K562 (cell line): ENCODE results near the gene MADD. TPM values are rescaled to one million over a fixed set of nuclear protein-coding genes. Genes with fewer than 3 reads are reported as not detected.

Experiments
- ARID2 ChIP-seq: fragments of 450-650 bp; IDR thresholded peaks from 2 replicates; pipeline ENCODE4 v1.6.1; 2017; ENCODE audit warnings: antibody characterized with exemption, mild to moderate bottlenecking
- BRD9 ChIP-seq: fragments of 450-650 bp; IDR thresholded peaks from 2 replicates; pipeline ENCODE4 v1.6.1; 2018; ENCODE audit warnings: low read depth; ENCODE audit not compliant: partially characterized antibody
- HNRNPH1 ChIP-seq: fragments of 200-400 bp; formaldehyde crosslinking; optimal IDR thresholded peaks from 2 replicates; pipeline ENCODE3; 2017; ENCODE audit warnings: low read depth, mild to moderate bottlenecking, low read length, moderate library complexity
- KLF13 ChIP-seq: fragments of 450-650 bp; IDR thresholded peaks from 2 replicates; pipeline ENCODE4 v1.6.1; 2016; ENCODE audit warnings: missing genetic modification characterization, low read depth, mild to moderate bottlenecking, missing compliant biosample characterization, moderate library complexity, borderline replicate concordance
- NCOA4 ChIP-seq: fragments of 450-650 bp; IDR thresholded peaks from 2 replicates; pipeline ENCODE4 v1.6.1; 2018; ENCODE audit warnings: mild to moderate bottlenecking; ENCODE audit not compliant: partially characterized antibody
- PHB2 ChIP-seq: fragments of 450-650 bp; IDR thresholded peaks from 2 replicates; pipeline ENCODE4 v1.6.1; 2017; ENCODE audit warnings: low read depth
- polyA plus RNA-seq, 8 experiments: library from polyadenylated mRNA; depleted of rRNA in 4 of 8; stranded (reverse) in 5 of 8; unstranded in 3 of 8; fragments of >200 nt; fragmentation: Nextera tagmentation in 2 of 8; fragmentation: Illumina TruSeq in 1 of 8; extraction: Ambion mirVana in 2 of 8; extraction: Trizol in 1 of 8; gene quantifications; 2 replicates each; pipeline versions ENCODE4 v1.2.1 to v1.2.3, GENCODE V29; 2011 to 2014; ENCODE audit warnings: inconsistent platforms in 1 of 8, missing spikeins in 1 of 8
- total RNA-seq, 7 experiments: library from RNA; depleted of rRNA in 6 of 7; stranded (reverse); fragments of >200 nt in 6 of 7; fragmentation: Illumina TruSeq in 2 of 7; extraction: Trizol in 2 of 7; gene quantifications; 2 replicates each; pipeline versions ENCODE4 v1.2.1 to v1.2.3, GENCODE V29; 2011 to 2021; ENCODE audit warnings: low replicate concordance in 1 of 7
- TF ChIP-seq, protein P1 (sequence below), 2 experiments: fragments of 450-650 bp; IDR thresholded peaks; 2 replicates each; pipeline ENCODE4 v1.6.1; 2016; ENCODE audit warnings: mild to moderate bottlenecking in 2 of 2, borderline replicate concordance in 1 of 2, low read depth in 1 of 2, moderate library complexity in 1 of 2
- TF ChIP-seq, protein P2 (sequence below), 2 experiments: IDR thresholded peaks in 1 of 2; conservative IDR thresholded peaks in 1 of 2; 2 replicates each; pipeline ENCODE4 v1.6.1; 2016; ENCODE audit warnings: low read depth in 2 of 2, mild to moderate bottlenecking in 1 of 2, missing compliant biosample characterization in 1 of 2, missing genetic modification characterization in 1 of 2, moderate library complexity in 1 of 2
- TF ChIP-seq, protein P3 (sequence below): fragments of 200-800 bp; sonication (Bioruptor generic); IDR thresholded peaks from 2 replicates; pipeline ENCODE4 v1.6.1; 2017; ENCODE audit warnings: missing genetic modification characterization, missing compliant biosample characterization
- TF ChIP-seq, protein P4 (sequence below): fragments of 450-650 bp; IDR thresholded peaks from 2 replicates; pipeline ENCODE4 v1.6.1; 2016; ENCODE audit warnings: borderline replicate concordance

MADD gene
- total and polyA plus RNA-seq, 9 of the 15 experiments (the other 6 are each of a cell fraction or from before 2014, with no cell fraction given): 0.68 to 57.6 (median 33.6) TPM

DNA sequence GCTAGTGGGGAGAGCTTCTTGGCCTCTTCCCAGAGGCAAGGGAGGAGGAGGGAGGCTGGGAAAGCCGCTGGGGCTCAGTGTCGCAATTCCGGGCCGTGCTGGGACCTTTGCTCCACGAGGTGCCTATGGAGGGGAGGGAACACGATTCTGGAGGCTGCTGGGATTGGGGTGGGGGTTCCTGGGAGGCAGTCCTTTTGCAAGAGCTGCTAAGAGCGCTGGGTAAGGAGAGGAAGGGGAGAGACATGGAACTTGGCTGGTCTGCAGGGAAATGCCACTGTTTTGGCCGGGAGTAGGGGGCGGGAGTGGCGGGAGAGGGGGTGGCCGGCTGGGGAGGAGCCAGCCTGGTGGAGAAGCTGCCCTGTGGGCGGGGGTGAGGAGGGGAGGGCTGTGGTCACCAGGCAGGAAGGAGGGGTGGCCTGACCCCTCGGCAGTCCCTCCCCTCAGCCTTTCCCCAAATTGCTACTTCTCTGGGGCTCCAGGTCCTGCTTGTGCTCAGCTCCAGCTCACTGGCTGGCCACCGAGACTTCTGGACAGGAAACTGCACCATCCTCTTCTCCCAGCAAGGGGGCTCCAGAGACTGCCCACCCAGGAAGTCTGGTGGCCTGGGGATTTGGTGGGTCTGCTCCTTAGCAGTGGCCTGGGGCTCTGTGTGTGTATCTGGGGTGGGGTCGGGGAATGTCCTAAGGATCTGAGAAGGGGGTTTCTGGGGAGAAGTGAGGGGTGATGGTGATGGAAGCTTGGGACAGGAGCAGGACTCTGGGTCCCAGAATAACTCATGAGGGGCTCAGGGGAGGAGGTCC lies 12.2 kb upstream of the MADD start, which contains the start of gene NR1H3 (continued):
- TF ChIP-seq, protein P1, sequence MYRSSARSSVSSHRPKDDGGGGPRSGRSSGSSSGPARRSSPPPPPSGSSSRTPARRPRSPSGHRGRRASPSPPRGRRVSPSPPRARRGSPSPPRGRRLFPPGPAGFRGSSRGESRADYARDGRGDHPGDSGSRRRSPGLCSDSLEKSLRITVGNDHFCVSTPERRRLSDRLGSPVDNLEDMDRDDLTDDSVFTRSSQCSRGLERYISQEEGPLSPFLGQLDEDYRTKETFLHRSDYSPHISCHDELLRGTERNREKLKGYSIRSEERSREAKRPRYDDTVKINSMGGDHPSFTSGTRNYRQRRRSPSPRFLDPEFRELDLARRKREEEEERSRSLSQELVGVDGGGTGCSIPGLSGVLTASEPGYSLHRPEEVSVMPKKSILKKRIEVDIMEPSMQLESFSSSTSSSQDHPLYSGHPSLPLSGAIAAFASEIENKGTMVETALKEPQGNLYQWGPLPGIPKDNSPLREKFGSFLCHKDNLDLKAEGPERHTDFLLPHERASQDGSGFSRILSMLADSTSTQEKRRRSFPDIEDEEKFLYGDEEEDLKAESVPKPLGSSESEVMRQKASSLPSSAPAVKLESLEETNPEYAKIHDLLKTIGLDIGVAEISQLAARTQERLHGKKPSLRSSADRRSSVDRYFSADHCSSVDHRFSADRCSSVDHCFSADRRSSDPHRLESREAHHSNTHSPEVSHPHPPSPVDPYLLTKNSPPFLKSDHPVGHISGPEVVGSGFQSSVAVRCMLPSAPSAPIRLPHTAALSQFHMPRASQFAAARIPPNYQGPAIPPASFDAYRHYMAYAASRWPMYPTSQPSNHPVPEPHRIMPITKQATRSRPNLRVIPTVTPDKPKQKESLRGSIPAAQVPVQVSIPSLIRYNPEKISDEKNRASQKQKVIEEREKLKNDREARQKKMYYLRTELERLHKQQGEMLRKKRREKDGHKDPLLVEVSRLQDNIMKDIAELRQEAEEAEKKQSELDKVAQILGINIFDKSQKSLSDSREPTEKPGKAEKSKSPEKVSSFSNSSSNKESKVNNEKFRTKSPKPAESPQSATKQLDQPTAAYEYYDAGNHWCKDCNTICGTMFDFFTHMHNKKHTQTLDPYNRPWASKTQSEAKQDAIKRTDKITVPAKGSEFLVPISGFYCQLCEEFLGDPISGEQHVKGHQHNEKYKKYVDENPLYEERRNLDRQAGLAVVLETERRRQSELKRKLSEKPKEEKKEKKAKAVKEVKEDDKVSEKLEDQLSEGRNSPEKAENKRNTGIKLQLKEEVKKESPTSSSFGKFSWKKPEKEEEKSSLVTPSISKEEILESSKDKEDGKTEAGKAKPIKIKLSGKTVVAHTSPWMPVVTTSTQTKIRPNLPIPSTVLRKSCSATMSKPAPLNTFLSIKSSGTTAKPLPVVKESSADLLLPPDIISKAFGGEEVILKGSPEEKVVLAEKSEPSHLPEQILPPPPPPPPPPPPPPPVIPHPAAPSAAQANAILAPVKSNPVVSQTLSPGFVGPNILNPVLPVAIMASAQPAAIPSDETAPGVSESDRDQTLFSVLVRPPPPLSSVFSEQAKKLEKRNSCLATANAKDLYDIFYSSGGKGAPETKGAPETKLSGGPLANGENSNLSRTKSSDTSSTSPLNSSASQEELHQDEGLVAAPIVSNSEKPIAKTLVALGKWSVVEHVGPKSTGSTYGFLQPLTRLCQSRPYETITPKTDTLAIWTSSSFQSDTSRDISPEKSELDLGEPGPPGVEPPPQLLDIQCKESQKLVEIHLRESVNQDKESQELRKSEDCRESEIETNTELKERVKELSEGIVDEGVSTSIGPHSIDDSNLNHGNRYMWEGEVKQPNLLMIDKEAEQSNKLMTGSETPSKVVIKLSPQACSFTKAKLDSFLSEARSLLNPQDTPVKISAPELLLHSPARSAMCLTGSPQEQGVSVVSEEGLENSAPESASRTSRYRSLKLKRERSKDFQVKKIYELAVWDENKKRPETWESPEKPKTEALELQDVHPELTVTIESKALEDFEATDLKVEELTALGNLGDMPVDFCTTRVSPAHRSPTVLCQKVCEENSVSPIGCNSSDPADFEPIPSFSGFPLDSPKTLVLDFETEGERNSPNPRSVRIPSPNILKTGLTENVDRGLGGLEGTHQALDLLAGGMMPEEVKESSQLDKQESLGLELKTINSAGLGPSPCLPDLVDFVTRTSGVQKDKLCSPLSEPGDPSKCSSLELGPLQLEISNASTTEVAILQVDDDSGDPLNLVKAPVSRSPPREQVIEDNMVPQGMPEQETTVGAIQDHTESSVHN (IDR thresholded peaks at IDR 0.05; ENCODE audit: borderline replicate concordance in 1 of 2, low read depth in 1 of 2): no peak
- TF ChIP-seq ARID2: peak; percentile 42; the same call in 1 of the 2 replicates
- TF ChIP-seq, protein P2, sequence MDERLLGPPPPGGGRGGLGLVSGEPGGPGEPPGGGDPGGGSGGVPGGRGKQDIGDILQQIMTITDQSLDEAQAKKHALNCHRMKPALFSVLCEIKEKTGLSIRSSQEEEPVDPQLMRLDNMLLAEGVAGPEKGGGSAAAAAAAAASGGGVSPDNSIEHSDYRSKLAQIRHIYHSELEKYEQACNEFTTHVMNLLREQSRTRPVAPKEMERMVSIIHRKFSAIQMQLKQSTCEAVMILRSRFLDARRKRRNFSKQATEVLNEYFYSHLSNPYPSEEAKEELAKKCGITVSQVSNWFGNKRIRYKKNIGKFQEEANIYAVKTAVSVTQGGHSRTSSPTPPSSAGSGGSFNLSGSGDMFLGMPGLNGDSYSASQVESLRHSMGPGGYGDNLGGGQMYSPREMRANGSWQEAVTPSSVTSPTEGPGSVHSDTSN (CRISPR knock-in tag; IDR thresholded peaks at IDR 0.05; ENCODE audit: low read depth): no peak
- TF ChIP-seq, protein P2 (tag; conservative IDR thresholded peaks at IDR 0.05; ENCODE audit: low read depth): no peak
- no peak for TF ChIP-seq KLF13
- TF ChIP-seq HNRNPH1: no peak
- TF ChIP-seq BRD9: peak; percentile 80
- no peak for TF ChIP-seq NCOA4
- TF ChIP-seq, protein P3, sequence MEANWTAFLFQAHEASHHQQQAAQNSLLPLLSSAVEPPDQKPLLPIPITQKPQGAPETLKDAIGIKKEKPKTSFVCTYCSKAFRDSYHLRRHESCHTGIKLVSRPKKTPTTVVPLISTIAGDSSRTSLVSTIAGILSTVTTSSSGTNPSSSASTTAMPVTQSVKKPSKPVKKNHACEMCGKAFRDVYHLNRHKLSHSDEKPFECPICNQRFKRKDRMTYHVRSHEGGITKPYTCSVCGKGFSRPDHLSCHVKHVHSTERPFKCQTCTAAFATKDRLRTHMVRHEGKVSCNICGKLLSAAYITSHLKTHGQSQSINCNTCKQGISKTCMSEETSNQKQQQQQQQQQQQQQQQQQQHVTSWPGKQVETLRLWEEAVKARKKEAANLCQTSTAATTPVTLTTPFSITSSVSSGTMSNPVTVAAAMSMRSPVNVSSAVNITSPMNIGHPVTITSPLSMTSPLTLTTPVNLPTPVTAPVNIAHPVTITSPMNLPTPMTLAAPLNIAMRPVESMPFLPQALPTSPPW (CRISPR knock-in tag): peak; percentile 75
- TF ChIP-seq PHB2: no peak
- TF ChIP-seq, protein P4, sequence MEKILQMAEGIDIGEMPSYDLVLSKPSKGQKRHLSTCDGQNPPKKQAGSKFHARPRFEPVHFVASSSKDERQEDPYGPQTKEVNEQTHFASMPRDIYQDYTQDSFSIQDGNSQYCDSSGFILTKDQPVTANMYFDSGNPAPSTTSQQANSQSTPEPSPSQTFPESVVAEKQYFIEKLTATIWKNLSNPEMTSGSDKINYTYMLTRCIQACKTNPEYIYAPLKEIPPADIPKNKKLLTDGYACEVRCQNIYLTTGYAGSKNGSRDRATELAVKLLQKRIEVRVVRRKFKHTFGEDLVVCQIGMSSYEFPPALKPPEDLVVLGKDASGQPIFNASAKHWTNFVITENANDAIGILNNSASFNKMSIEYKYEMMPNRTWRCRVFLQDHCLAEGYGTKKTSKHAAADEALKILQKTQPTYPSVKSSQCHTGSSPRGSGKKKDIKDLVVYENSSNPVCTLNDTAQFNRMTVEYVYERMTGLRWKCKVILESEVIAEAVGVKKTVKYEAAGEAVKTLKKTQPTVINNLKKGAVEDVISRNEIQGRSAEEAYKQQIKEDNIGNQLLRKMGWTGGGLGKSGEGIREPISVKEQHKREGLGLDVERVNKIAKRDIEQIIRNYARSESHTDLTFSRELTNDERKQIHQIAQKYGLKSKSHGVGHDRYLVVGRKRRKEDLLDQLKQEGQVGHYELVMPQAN: no peak
